HEK293 (cell line): ENCODE measurements around the gene SCIMP.

Source experiments
- CTCF ChIA-PET: fragments of 350-600 bp; formaldehyde crosslinking; extraction: SDS; loops from one replicate; lab custom pipeline; 2021; ENCODE audit warnings: antibody characterized with exemption; lab: Yijun Ruan, JAX
- POLR2A ChIA-PET: fragments of 300-600 bp; formaldehyde crosslinking; extraction: SDS; loops from one replicate; lab custom pipeline; 2020; ENCODE audit warnings: antibody characterized with exemption, inconsistent platforms; lab: Yijun Ruan, JAX
- H3K27ac ChIP-seq: fragments of 200-500 bp; sonication (Bioruptor generic); 2 replicates; pipeline ENCODE4 v1.5.1; 2014; ENCODE audit warnings: low read depth, low read length, control low read depth, inconsistent platforms; ENCODE audit errors: extremely low read depth
- H3K36me3 ChIP-seq, 2 experiments: fragments of 200-500 bp in 1 of 2; sonication (Bioruptor generic) in 1 of 2; 1 replicate in 1 of 2; 2 replicates in 1 of 2; pipeline ENCODE4 v1.5.1; 2014 to 2017; ENCODE audit warnings: inconsistent platforms in 2 of 2, low read length in 2 of 2; ENCODE audit not compliant: control insufficient read depth in 2 of 2, insufficient read depth in 1 of 2
- H3K4me1 ChIP-seq: fragments of 200-500 bp; sonication (Bioruptor generic); 2 replicates; pipeline ENCODE4 v1.5.1; 2014; ENCODE audit warnings: mild to moderate bottlenecking, low read length, inconsistent platforms; ENCODE audit not compliant: control insufficient read depth, insufficient read depth
- H3K4me3 ChIP-seq: 2 replicates; pipeline ENCODE4 v1.5.1; 2011; ENCODE audit warnings: low read depth, mild to moderate bottlenecking, control low read depth, low read length, moderate library complexity
- H3K9me3 ChIP-seq: fragments of 200-500 bp; sonication (Bioruptor generic); 2 replicates; pipeline ENCODE4 v1.5.1; 2014; ENCODE audit warnings: low read depth, low read length, inconsistent platforms; ENCODE audit not compliant: control insufficient read depth, insufficient read depth
- KLF16 ChIP-seq: fragments of 450-650 bp; formaldehyde crosslinking; IDR thresholded peaks from 2 replicates; pipeline ENCODE4 v1.5.1; 2017; ENCODE audit warnings: missing biosample characterization, missing genetic modification characterization
- MEIS1 ChIP-seq: sonication (generic); formaldehyde crosslinking; IDR thresholded peaks from 2 replicates; pipeline ENCODE4 v1.8.1; 2022; ENCODE audit warnings: missing genetic modification reagents, mild to moderate bottlenecking, borderline replicate concordance
- PRDM1 ChIP-seq: fragments of 450-650 bp; formaldehyde crosslinking; IDR thresholded peaks from 2 replicates; pipeline ENCODE4; 2016; ENCODE audit warnings: missing biosample characterization, missing genetic modification characterization
- SETDB1 ChIP-seq: IDR thresholded peaks from one replicate; pipeline ENCODE4 v1.6.1; 2017; ENCODE audit warnings: mild to moderate bottlenecking, low read length, moderate library complexity, mixed read lengths; ENCODE audit not compliant: insufficient read length
- TRIM28 ChIP-seq: IDR thresholded peaks from 2 replicates; pipeline ENCODE4 v1.6.1; 2011; ENCODE audit warnings: low read length, control low read depth, borderline replicate concordance
- YY1 ChIP-seq: fragments of 450-650 bp; formaldehyde crosslinking; IDR thresholded peaks from 2 replicates; pipeline ENCODE4 v1.5.1; 2018; ENCODE audit warnings: missing biosample characterization, missing genetic modification characterization
- ZBTB17 ChIP-seq: fragments of 450-650 bp; formaldehyde crosslinking; IDR thresholded peaks from 2 replicates; pipeline ENCODE4 v1.5.1; 2016; ENCODE audit warnings: missing biosample characterization, missing genetic modification characterization
- ZBTB48 ChIP-seq: fragments of 450-650 bp; formaldehyde crosslinking; IDR thresholded peaks from 2 replicates; pipeline ENCODE4 v1.5.1; 2016; ENCODE audit warnings: missing biosample characterization, missing genetic modification characterization
- ZNF121 ChIP-seq: fragments of 450-650 bp; formaldehyde crosslinking; IDR thresholded peaks from 2 replicates; pipeline ENCODE4 v1.5.1; 2016; ENCODE audit warnings: missing biosample characterization, missing genetic modification characterization
- ZNF221 ChIP-seq: fragments of 450-650 bp; formaldehyde crosslinking; IDR thresholded peaks from 2 replicates; pipeline ENCODE4 v1.5.1; 2017; ENCODE audit warnings: missing biosample characterization, missing genetic modification characterization, borderline replicate concordance
- ZNF501 ChIP-seq: fragments of 450-650 bp; formaldehyde crosslinking; IDR thresholded peaks from 2 replicates; pipeline ENCODE4 v1.5.1; 2016; ENCODE audit warnings: missing biosample characterization, missing genetic modification characterization
- ZNF530 ChIP-seq: fragments of 450-650 bp; formaldehyde crosslinking; IDR thresholded peaks from 2 replicates; pipeline ENCODE4 v1.5.1; 2016; ENCODE audit warnings: low read depth, missing biosample characterization, missing genetic modification characterization
- ZNF600 ChIP-seq: fragments of 450-650 bp; formaldehyde crosslinking; IDR thresholded peaks from 2 replicates; pipeline ENCODE4 v1.5.1; 2016; ENCODE audit warnings: missing biosample characterization, missing genetic modification characterization
- ZNF664 ChIP-seq: fragments of 450-650 bp; formaldehyde crosslinking; IDR thresholded peaks from 2 replicates; pipeline ENCODE4 v1.5.1; 2016; ENCODE audit warnings: missing biosample characterization, missing genetic modification characterization
- ZNF677 ChIP-seq: fragments of 450-650 bp; IDR thresholded peaks from 2 replicates; pipeline ENCODE4 v1.5.0; 2018; ENCODE audit warnings: missing biosample characterization, mild to moderate bottlenecking, missing genetic modification characterization, moderate library complexity
- TF ChIP-seq, protein P1 (sequence below): fragments of 450-650 bp; formaldehyde crosslinking; IDR thresholded peaks from 2 replicates; pipeline ENCODE4 v1.5.1; 2017; ENCODE audit warnings: missing biosample characterization, missing genetic modification characterization
- TF ChIP-seq, protein P2 (sequence below): fragments of 450-650 bp; formaldehyde crosslinking; IDR thresholded peaks from 2 replicates; pipeline ENCODE4 v1.5.1; 2017; ENCODE audit warnings: missing biosample characterization, missing genetic modification characterization
- TF ChIP-seq, protein P3 (sequence below): fragments of 450-650 bp; formaldehyde crosslinking; IDR thresholded peaks from 2 replicates; pipeline ENCODE4 v1.5.1; 2016; ENCODE audit warnings: missing biosample characterization, missing genetic modification characterization

The SCIMP gene

DNA sequence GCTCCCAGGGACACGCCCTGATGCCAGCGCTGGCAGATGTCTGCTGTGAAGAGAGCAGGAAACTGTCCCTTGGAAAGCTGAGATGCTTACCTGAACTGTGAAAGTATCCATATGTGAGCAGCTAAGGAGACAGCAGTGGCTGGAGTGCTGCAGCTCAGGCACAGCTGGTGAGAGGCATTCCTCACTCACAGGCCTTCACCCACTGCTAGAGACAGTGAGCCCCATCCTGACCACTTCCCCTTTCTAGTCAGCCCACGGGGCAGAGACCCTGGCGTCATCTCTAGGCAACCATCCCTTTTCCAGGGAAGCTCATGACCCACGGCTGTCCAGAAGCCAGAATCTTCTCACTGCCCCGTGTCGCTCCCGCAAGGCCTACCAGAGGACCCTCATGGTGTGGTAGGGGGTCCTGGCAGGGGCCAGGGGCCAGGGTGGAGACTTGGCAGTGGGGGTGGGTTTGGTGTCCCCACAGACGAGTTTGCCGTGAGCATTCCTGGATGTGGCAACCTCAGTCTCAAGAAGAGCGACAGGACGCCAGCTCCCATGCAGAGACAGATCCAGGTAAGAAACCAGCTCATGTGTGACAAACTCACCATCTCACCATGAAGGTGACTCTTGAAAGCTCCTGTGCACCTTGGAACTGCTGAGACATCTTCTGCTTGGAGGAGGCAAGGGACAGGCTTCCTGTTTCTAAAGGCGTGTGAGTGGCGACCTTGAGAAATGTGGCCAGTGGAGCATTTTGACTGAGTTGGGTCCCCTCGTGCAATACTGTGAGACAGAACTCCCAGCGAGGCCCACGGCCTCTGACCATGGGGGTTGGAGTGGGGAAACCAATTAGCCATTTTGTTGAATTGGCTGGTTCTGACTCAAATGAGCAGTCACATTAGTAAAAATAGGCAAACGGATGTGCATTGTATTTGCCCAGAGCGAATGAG lies at the start of gene SCIMP:
TSS of gene SCIMP (minus strand) at position 216 of the 932 bp plus-strand sequence. CDS start at position 111, 105 bp downstream.
- Histone ChIP-seq H3K27ac (no peak within 1 kb of the TSS), H3K36me3 (peaks cover 0 to 12% of the 10 kb centered on the region in 2 experiments; a peak in 2 of 3 replicates), H3K4me1 (peaks cover 2% of the 10 kb centered on the region; the same call in 1 of the 2 replicates)
- CTCF ChIA-PET = no interaction called here
- no peak for TF ChIP-seq ZNF677 (tag by site-specific recombination)
- no peak for TF ChIP-seq ZNF501 (tag by site-specific recombination)
- no peak for TF ChIP-seq YY1 (tag by site-specific recombination)
- TF ChIP-seq MEIS1 (CRISPR knock-in tag) = no peak
- TF ChIP-seq KLF16 (tag by site-specific recombination) = no peak
- TF ChIP-seq SETDB1 = no peak
- TF ChIP-seq ZNF221 (tag by site-specific recombination) = no peak
- TF ChIP-seq, all 188 proteins: peak for 0
- POLR2A ChIA-PET = no interaction called here
- Histone ChIP-seq H3K4me3 (no peak within 1 kb of the TSS), H3K9me3 (no peaks in the 10 kb centered on the region)

DNA sequence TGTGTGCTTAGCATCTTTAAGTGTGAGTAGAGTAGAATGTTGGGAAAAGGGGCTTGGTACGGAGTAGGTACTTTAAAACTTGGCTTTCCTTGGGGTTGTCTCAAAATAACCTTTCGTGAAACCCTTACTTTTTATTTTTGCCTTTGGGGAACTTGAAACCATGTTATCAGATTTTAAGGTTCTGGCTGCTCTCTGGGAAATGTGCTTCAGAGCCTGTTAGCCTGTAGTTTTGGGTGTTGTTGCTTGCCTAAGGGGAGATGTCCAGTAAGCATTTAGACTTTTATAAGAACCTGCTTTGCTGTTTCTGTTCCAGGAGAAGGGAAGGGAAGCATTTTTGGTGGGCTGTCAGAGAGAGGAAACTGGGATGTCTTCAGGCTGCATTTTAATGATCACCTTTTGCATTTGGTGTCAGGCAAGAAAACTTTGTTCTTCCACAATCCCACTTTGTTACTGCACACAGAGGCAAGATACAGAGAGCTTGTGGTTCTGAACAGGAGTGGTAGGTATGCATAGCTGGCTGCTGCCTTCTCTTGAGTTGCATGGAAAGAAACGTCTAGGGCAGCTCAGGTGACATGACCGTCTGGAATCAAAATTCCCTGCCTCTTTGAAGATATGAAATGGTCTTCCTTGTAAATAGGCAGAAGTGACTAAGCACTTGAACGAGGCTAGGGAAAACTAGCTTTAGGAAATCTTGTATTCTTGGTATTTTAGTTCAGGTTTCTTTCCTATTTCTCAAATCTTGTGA lies 49.1 kb upstream of the SCIMP start:
- TF ChIP-seq ZNF600 (tag by site-specific recombination) (peak; percentile 70), TRIM28 (peak; percentile 20; the same call in 1 of the 2 replicates), ZNF664 (tag by site-specific recombination) (0 out of 2 replicates have a peak, but pooled peaks have one; percentile 25), ZBTB17 (0 out of 2 replicates have a peak, but pooled peaks have one; percentile 21), ZBTB48 (tag by site-specific recombination) (peak; percentile 37; the same call in 1 of the 2 replicates), PRDM1 (tag by site-specific recombination) (no peak), ZNF530 (tag by site-specific recombination) (no peak), SETDB1 (peak; percentile 13), ZNF121 (tag by site-specific recombination) (no peak)
- TF ChIP-seq, protein P1, sequence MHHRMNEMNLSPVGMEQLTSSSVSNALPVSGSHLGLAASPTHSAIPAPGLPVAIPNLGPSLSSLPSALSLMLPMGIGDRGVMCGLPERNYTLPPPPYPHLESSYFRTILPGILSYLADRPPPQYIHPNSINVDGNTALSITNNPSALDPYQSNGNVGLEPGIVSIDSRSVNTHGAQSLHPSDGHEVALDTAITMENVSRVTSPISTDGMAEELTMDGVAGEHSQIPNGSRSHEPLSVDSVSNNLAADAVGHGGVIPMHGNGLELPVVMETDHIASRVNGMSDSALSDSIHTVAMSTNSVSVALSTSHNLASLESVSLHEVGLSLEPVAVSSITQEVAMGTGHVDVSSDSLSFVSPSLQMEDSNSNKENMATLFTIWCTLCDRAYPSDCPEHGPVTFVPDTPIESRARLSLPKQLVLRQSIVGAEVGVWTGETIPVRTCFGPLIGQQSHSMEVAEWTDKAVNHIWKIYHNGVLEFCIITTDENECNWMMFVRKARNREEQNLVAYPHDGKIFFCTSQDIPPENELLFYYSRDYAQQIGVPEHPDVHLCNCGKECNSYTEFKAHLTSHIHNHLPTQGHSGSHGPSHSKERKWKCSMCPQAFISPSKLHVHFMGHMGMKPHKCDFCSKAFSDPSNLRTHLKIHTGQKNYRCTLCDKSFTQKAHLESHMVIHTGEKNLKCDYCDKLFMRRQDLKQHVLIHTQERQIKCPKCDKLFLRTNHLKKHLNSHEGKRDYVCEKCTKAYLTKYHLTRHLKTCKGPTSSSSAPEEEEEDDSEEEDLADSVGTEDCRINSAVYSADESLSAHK = peak; percentile 97
- TF ChIP-seq, protein P2, sequence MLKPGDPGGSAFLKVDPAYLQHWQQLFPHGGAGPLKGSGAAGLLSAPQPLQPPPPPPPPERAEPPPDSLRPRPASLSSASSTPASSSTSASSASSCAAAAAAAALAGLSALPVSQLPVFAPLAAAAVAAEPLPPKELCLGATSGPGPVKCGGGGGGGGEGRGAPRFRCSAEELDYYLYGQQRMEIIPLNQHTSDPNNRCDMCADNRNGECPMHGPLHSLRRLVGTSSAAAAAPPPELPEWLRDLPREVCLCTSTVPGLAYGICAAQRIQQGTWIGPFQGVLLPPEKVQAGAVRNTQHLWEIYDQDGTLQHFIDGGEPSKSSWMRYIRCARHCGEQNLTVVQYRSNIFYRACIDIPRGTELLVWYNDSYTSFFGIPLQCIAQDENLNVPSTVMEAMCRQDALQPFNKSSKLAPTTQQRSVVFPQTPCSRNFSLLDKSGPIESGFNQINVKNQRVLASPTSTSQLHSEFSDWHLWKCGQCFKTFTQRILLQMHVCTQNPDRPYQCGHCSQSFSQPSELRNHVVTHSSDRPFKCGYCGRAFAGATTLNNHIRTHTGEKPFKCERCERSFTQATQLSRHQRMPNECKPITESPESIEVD (tag by site-specific recombination) = peak; percentile 42
- TF ChIP-seq, protein P3, sequence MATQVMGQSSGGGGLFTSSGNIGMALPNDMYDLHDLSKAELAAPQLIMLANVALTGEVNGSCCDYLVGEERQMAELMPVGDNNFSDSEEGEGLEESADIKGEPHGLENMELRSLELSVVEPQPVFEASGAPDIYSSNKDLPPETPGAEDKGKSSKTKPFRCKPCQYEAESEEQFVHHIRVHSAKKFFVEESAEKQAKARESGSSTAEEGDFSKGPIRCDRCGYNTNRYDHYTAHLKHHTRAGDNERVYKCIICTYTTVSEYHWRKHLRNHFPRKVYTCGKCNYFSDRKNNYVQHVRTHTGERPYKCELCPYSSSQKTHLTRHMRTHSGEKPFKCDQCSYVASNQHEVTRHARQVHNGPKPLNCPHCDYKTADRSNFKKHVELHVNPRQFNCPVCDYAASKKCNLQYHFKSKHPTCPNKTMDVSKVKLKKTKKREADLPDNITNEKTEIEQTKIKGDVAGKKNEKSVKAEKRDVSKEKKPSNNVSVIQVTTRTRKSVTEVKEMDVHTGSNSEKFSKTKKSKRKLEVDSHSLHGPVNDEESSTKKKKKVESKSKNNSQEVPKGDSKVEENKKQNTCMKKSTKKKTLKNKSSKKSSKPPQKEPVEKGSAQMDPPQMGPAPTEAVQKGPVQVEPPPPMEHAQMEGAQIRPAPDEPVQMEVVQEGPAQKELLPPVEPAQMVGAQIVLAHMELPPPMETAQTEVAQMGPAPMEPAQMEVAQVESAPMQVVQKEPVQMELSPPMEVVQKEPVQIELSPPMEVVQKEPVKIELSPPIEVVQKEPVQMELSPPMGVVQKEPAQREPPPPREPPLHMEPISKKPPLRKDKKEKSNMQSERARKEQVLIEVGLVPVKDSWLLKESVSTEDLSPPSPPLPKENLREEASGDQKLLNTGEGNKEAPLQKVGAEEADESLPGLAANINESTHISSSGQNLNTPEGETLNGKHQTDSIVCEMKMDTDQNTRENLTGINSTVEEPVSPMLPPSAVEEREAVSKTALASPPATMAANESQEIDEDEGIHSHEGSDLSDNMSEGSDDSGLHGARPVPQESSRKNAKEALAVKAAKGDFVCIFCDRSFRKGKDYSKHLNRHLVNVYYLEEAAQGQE (tag by site-specific recombination) = no peak
- H3K4me1 ChIP-seq = peaks cover 22% of the 10 kb centered on the region
- no peak overlapping the region; the same call in 1 of the 2 replicates for H3K4me3 ChIP-seq
- H3K9me3 ChIP-seq = no peaks in the 10 kb centered on the region
- H3K36me3 ChIP-seq = peaks cover 4 to 8% of the 10 kb centered on the region in 2 experiments; a peak in 2 of 3 replicates
- POLR2A ChIA-PET = interaction anchor here (0.5 to 2.5 kb wide), 6 partner anchors 14 to 449 kb away, joined by 3 to 10 read pairs (median 4); partner anchors contain the start of gene NUP88
- peak overlapping the region; percentile 95 for H3K27ac ChIP-seq
- CTCF ChIA-PET = interaction anchor here (0.8 kb wide), 1 partner anchor 136 kb away, joined by 4 read pairs; the partner anchor contains the start of gene NUP88
